GM23338 (cell line): ENCODE results near the gene ADGRB3. TPM values are rescaled to one million over a fixed set of nuclear protein-coding genes. Genes with fewer than 3 reads are reported as not detected.

Experiments used
- ATAC-seq: fragments of 200-7000 bp; cut with Tn5 transposase; 3 replicates; pipeline ENCODE4 v1.9.1; 2020
- DNase-seq: peaks from one replicate; pipeline ENCODE4 v3.0.0-alpha.2; 2015; ENCODE audit warnings: low spot score
- H2AFZ ChIP-seq: fragments of 200-600 bp; sonication (generic); 2 replicates; pipeline ENCODE4 v1.8.0; 2016; ENCODE audit warnings: antibody characterized with exemption, mild to moderate bottlenecking, moderate library complexity
- H3F3A ChIP-seq: fragments of 200-600 bp; sonication (generic); replicated peaks from 2 replicates; pipeline ENCODE4 v1.8.0; 2017; ENCODE audit warnings: antibody characterized with exemption, mixed run types, low read depth
- H3K27ac ChIP-seq: fragments of 200-600 bp; sonication (generic); 2 replicates; pipeline ENCODE4 v1.6.1; 2016; ENCODE audit warnings: low read depth
- H3K27me3 ChIP-seq: fragments of 200-600 bp; sonication (generic); 2 replicates; pipeline ENCODE4 v1.8.0; 2016; ENCODE audit warnings: mild to moderate bottlenecking, mixed run types, moderate library complexity; ENCODE audit not compliant: insufficient read depth
- H3K36me3 ChIP-seq: fragments of 200-600 bp; sonication (generic); 2 replicates; pipeline ENCODE4 v1.8.0; 2016; ENCODE audit warnings: mild to moderate bottlenecking; ENCODE audit not compliant: insufficient read depth
- H3K4me1 ChIP-seq: fragments of 200-600 bp; sonication (generic); 2 replicates; pipeline ENCODE4 v1.8.0; 2016; ENCODE audit warnings: mild to moderate bottlenecking, moderate library complexity; ENCODE audit not compliant: insufficient read depth
- H3K4me2 ChIP-seq: fragments of 200-600 bp; sonication (generic); 2 replicates; pipeline ENCODE4 v1.7.1; 2017; ENCODE audit warnings: mixed run types
- H3K4me3 ChIP-seq: fragments of 200-600 bp; sonication (generic); 2 replicates; pipeline ENCODE4 v1.6.1; 2016; ENCODE audit warnings: mixed run types
- H3K79me2 ChIP-seq: fragments of 200-600 bp; sonication (generic); replicated peaks from 2 replicates; pipeline ENCODE4 v1.8.0; 2017; ENCODE audit warnings: mild to moderate bottlenecking; ENCODE audit not compliant: insufficient read depth
- H3K9me2 ChIP-seq: fragments of 200-600 bp; sonication (generic); 2 replicates; pipeline ENCODE4 v1.8.0; 2017; ENCODE audit not compliant: insufficient read depth
- H4K20me1 ChIP-seq: fragments of 200-600 bp; sonication (generic); replicated peaks from 2 replicates; pipeline ENCODE4 v1.8.0; 2017; ENCODE audit warnings: mild to moderate bottlenecking; ENCODE audit not compliant: insufficient read depth
- H3K27ac Mint-ChIP-seq: 2 replicates; pipeline ENCODE4 v1.8.0; 2020; ENCODE audit warnings: inconsistent platforms, mild to moderate bottlenecking, moderate library complexity, mixed read lengths
- H3K27me3 Mint-ChIP-seq: 3 replicates; pipeline ENCODE4 v1.8.0; 2022; ENCODE audit warnings: low read depth, mild to moderate bottlenecking, moderate library complexity, mixed read lengths, inconsistent platforms; ENCODE audit not compliant: insufficient read depth, poor library complexity
- H3K36me3 Mint-ChIP-seq: 3 replicates; pipeline ENCODE4 v1.8.0; 2021; ENCODE audit warnings: low read depth, mild to moderate bottlenecking, inconsistent platforms, moderate library complexity, mixed read lengths
- H3K4me1 Mint-ChIP-seq: 3 replicates; pipeline ENCODE4 v1.8.0; 2020; ENCODE audit warnings: mild to moderate bottlenecking, inconsistent platforms, mixed read lengths
- H3K4me3 Mint-ChIP-seq: 3 replicates; pipeline ENCODE4 v1.8.0; 2021; ENCODE audit warnings: moderate library complexity, mild to moderate bottlenecking, inconsistent platforms, mixed read lengths
- H3K9me3 Mint-ChIP-seq: 3 replicates; pipeline ENCODE4 v1.8.0; 2020; ENCODE audit warnings: moderate library complexity, mild to moderate bottlenecking, inconsistent platforms, mixed read lengths
- CREB1 ChIP-seq: fragments of 250-450 bp; sonication (Bioruptor Pico); IDR thresholded peaks from 2 replicates; pipeline ENCODE4 v1.5.0; 2020; ENCODE audit warnings: low read depth, mild to moderate bottlenecking, moderate library complexity
- CTCF ChIP-seq, 2 experiments: fragments of 200-600 bp in 1 of 2; sonication (generic) in 1 of 2; conservative IDR thresholded peaks; 2 replicates each; pipeline versions ENCODE4 v1.5.1 to v1.6.1; 2016 to 2017; ENCODE audit warnings: antibody characterized with exemption in 2 of 2, low read depth in 2 of 2, mild to moderate bottlenecking in 2 of 2, moderate library complexity in 1 of 2
- ETS1 ChIP-seq: IDR thresholded peaks from 2 replicates; pipeline ENCODE4 v1.6.1; 2016; ENCODE audit warnings: antibody characterized with exemption
- EZH2 ChIP-seq: fragments of 200-600 bp; sonication (generic); IDR thresholded peaks from one replicate; pipeline ENCODE4 v1.8.0; 2017; ENCODE audit warnings: antibody characterized with exemption, mild to moderate bottlenecking, low read depth; ENCODE audit not compliant: unreplicated experiment
- EZH2phosphoT487 ChIP-seq: fragments of 200-600 bp; sonication (generic); IDR thresholded peaks from one replicate; pipeline ENCODE4 v1.8.1; 2018; ENCODE audit warnings: antibody characterized with exemption; ENCODE audit not compliant: unreplicated experiment
- JUNB ChIP-seq: IDR thresholded peaks from one replicate; pipeline ENCODE4 v1.6.1; 2016; ENCODE audit warnings: antibody characterized with exemption; ENCODE audit not compliant: unreplicated experiment
- NANOG ChIP-seq: IDR thresholded peaks from 2 replicates; pipeline ENCODE4 v1.6.1; 2016; ENCODE audit warnings: antibody characterized with exemption, borderline replicate concordance
- POLR2AphosphoS5 ChIP-seq: IDR thresholded peaks from 2 replicates; pipeline ENCODE4 v1.6.1; 2016; ENCODE audit warnings: antibody characterized with exemption, low read depth
- REST ChIP-seq: IDR thresholded peaks from one replicate; pipeline ENCODE4 v1.6.1; 2018; ENCODE audit warnings: antibody characterized with exemption; ENCODE audit not compliant: unreplicated experiment
- STAT1 ChIP-seq: IDR thresholded peaks from one replicate; pipeline ENCODE4 v1.6.1; 2016; ENCODE audit warnings: antibody characterized with exemption; ENCODE audit not compliant: unreplicated experiment
- ZNF114 ChIP-seq: fragments of 250-450 bp; sonication (Bioruptor Pico); IDR thresholded peaks from 2 replicates; pipeline ENCODE4 v1.5.0; 2020; ENCODE audit warnings: mild to moderate bottlenecking, moderate library complexity
- ZNF331 ChIP-seq: fragments of 250-450 bp; sonication (Bioruptor Pico); IDR thresholded peaks from 2 replicates; pipeline ENCODE4 v1.5.0; 2020; ENCODE audit warnings: low read depth, mild to moderate bottlenecking, moderate library complexity
- ZNF462 ChIP-seq: fragments of 250-450 bp; sonication (Bioruptor Pico); IDR thresholded peaks from 2 replicates; pipeline ENCODE4 v1.5.0; 2020; ENCODE audit warnings: mild to moderate bottlenecking, moderate library complexity
- polyA plus RNA-seq: library from polyadenylated mRNA; unstranded; fragments of >200 nt; fragmentation: Nextera tagmentation; extraction: Ambion mirVana; gene quantifications from 2 replicates; pipeline ENCODE4 v1.2.1, GENCODE V29; 2016
- total RNA-seq: library from RNA; depleted of rRNA; stranded (reverse); fragments of >200 nt; shearing (Covaris generic); gene quantifications from 2 replicates; pipeline ENCODE4 v1.2.3, GENCODE V29; 2014

ADGRB3 gene
- total and polyA plus RNA-seq, 2 experiments from 2014 or later, result 0.92 to 4.0 TPM

GRCh38 chr6:68695403-68695802, 60.3 kb downstream of the ADGRB3 start:
- H3K4me1 Mint-ChIP-seq, result peaks cover 21% of the 10 kb centered on the region; the same call in 2 of the 3 replicates
- Histone ChIP-seq H3F3A (no peaks in the 10 kb centered on the region), H3K4me3 (no peak overlapping the region), H2AFZ (no peak overlapping the region), H3K79me2 (no peaks in the 10 kb centered on the region), H3K27me3 (no peaks in the 10 kb centered on the region), H3K27ac (no peak overlapping the region), H3K4me1 (0 out of 2 replicates have a peak, but pooled peaks cover 3% of the 10 kb centered on the region), H4K20me1 (no peaks in the 10 kb centered on the region), H3K36me3 (no peaks in the 10 kb centered on the region), H3K4me2 (no peak overlapping the region), H3K9me2 (0 out of 2 replicates have a peak, but pooled peaks cover 5% of the 10 kb centered on the region)
- no peaks in the 10 kb centered on the region for H3K27me3 Mint-ChIP-seq
- H3K9me3 Mint-ChIP-seq, result no peaks in the 10 kb centered on the region
- no peak overlapping the region for H3K27ac Mint-ChIP-seq
- no peaks in the 10 kb centered on the region for H3K36me3 Mint-ChIP-seq
- no peak for ATAC-seq
- no peak overlapping the region for H3K4me3 Mint-ChIP-seq
- TF ChIP-seq REST, result no peak
- TF ChIP-seq CTCF (conservative IDR thresholded peaks at IDR 0.05; ENCODE audit: low read depth in 2 of 2), result no peak
- TF ChIP-seq ZNF114 (CRISPR knock-in tag), result no peak
- TF ChIP-seq POLR2AphosphoS5, result no peak
- no peak for TF ChIP-seq EZH2
- TF ChIP-seq ETS1, result no peak
- no peak for TF ChIP-seq STAT1
- no peak for TF ChIP-seq ZNF331 (CRISPR knock-in tag)
- no peak for TF ChIP-seq JUNB
- no peak for TF ChIP-seq CREB1 (CRISPR knock-in tag)
- no peak for TF ChIP-seq ZNF462 (CRISPR knock-in tag)
- TF ChIP-seq NANOG, result no peak
- TF ChIP-seq EZH2phosphoT487, result no peak
- no peak for DNase-seq
